HFF-Myc (cell line): ENCODE measurements around the gene SH2D1B.

ENCODE experiments used
- DNase-seq: peaks from one replicate; pipeline ENCODE4 v3.0.0-alpha.2; 2011; ENCODE audit warnings: low read depth; ENCODE audit errors: extremely low read depth
- H3K4me3 ChIP-seq: replicated peaks from 2 replicates; pipeline ENCODE4 v1.5.1; 2011; ENCODE audit warnings: low read depth, mild to moderate bottlenecking, control low read depth, low read length
- CTCF ChIP-seq: IDR thresholded peaks from 2 replicates; pipeline ENCODE4 v1.5.1; 2012; ENCODE audit warnings: mild to moderate bottlenecking, low read depth, low read length, control low read depth; ENCODE audit errors: missing control alignments

Gene SH2D1B

GRCh38 chr1:162385280-162385623 lies 26.7 kb downstream of the SH2D1B start:
- no peak overlapping the region for H3K4me3 ChIP-seq
- TF ChIP-seq CTCF, result no peak
- no peak for DNase-seq

GRCh38 chr1:162384601-162385279 lies 27.2 kb downstream of the SH2D1B start:
- no peak for TF ChIP-seq CTCF
- no peak for DNase-seq
- H3K4me3 ChIP-seq, result no peak overlapping the region

GRCh38 chr1:162384116-162384515 lies 27.8 kb downstream of the SH2D1B start:
- DNase-seq, result no peak
- no peak overlapping the region for H3K4me3 ChIP-seq
- TF ChIP-seq CTCF, result no peak

- no peak for DNase-seq
- TF ChIP-seq CTCF, result no peak
- H3K4me3 ChIP-seq, result no peak overlapping the region
Measured at GRCh38 chr1:162383516-162383915, 28.4 kb downstream of the SH2D1B start.

- H3K4me3 ChIP-seq, result no peak overlapping the region
- TF ChIP-seq CTCF, result no peak
- DNase-seq, result no peak
Measured at GRCh38 chr1:162383091-162383490, 28.8 kb downstream of the SH2D1B start.

- no peak for DNase-seq
- TF ChIP-seq CTCF, result no peak
- no peak overlapping the region for H3K4me3 ChIP-seq
Measured at GRCh38 chr1:162381941-162382750, 29.8 kb downstream of the SH2D1B start.

- H3K4me3 ChIP-seq, result no peak within 1 kb of the TSS
- no peak for TF ChIP-seq CTCF
Measured at GRCh38 chr1:162381383-162381782, 30.6 kb downstream of the SH2D1B start, which contains the start of gene C1orf226. TSS of gene C1orf226 (plus strand) at chr1:162381728. CDS start at chr1:162381902, 174 bp downstream.

More at GRCh38 chr1:162381383-162381782, 30.6 kb downstream of the SH2D1B start, which contains the start of gene C1orf226:
- no peak for DNase-seq
